Small intestine (tissue), 7 donors: Measurements from ENCODE around the gene PJVK. TPM values are rescaled to one million over a fixed set of nuclear protein-coding genes. Genes with fewer than 3 reads are reported as not detected.
"Not testable (repeated sequence)": the region's sequence is repeated elsewhere in the genome, so short reads cannot be mapped to it uniquely, and the experiment has no call there.

Experiments
- DNase-seq, 2 donors: peaks; one replicate each; pipeline versions ENCODE4 v3.0.0 to v3.0.0-alpha.2; 2013
- FAIRE-seq: peaks from 2 replicates; lab custom pipeline; 2012; peaks lifted over from hg19 to GRCh38; lab: Jason Lieb, UNC
- H3K27ac ChIP-seq, 3 donors: one replicate each; pipeline ENCODE4 v1.5.1; 2013; ENCODE audit warnings: low read length in 2 of 3, mild to moderate bottlenecking in 2 of 3, control low read depth in 1 of 3, inconsistent platforms in 1 of 3, low read depth in 1 of 3, moderate library complexity in 1 of 3
- H3K27me3 ChIP-seq, 3 donors: one replicate each; pipeline ENCODE4 v1.6.1; 2013; ENCODE audit warnings: low read length in 3 of 3, inconsistent platforms in 1 of 3; ENCODE audit not compliant: control insufficient read depth in 3 of 3, insufficient read depth in 3 of 3
- H3K36me3 ChIP-seq, 3 donors: one replicate each; pipeline ENCODE4 v1.6.1; 2013; ENCODE audit warnings: low read length in 3 of 3, inconsistent platforms in 1 of 3, low read depth in 1 of 3, mild to moderate bottlenecking in 1 of 3, moderate library complexity in 1 of 3; ENCODE audit not compliant: control insufficient read depth in 3 of 3, insufficient read depth in 2 of 3
- H3K4me1 ChIP-seq, 3 donors: one replicate each; pipeline ENCODE4 v1.6.1; 2013; ENCODE audit warnings: low read length in 2 of 3, inconsistent platforms in 1 of 3, low read depth in 1 of 3, mild to moderate bottlenecking in 1 of 3, moderate library complexity in 1 of 3; ENCODE audit not compliant: control insufficient read depth in 3 of 3, insufficient read depth in 2 of 3
- H3K4me3 ChIP-seq, 3 donors: one replicate each; pipeline ENCODE4 v1.5.1; 2013; ENCODE audit warnings: low read length in 3 of 3, control low read depth in 1 of 3, inconsistent platforms in 1 of 3, low read depth in 1 of 3, mild to moderate bottlenecking in 1 of 3, moderate library complexity in 1 of 3
- H3K9me3 ChIP-seq, 2 donors: one replicate each; pipeline ENCODE4 v1.6.1; 2013; ENCODE audit warnings: low read depth in 1 of 2, low read length in 1 of 2; ENCODE audit not compliant: control insufficient read depth in 2 of 2, insufficient read depth in 1 of 2
- WGBS, 3 donors: extraction: QIAGEN DNeasy Blood & Tissue Kit; methylation state at CpG; one replicate each; pipeline ENCODE4 v1.1.7; 2013; 5-methylcytosine and 5-hydroxymethylcytosine counted together
- polyA plus RNA-seq, 4 donors: library from polyadenylated mRNA; stranded (reverse) in 3 of 4; unstranded in 1 of 4; fragments of 200-250 nt in 3 of 4; fragments of 120-200 nt in 1 of 4; gene quantifications; one replicate each; pipeline versions ENCODE4 v1.2.1 to v1.2.3, GENCODE V29; 2013
- donor health status: healthy with polysubstance abuse.
- donor health status: control.
- donor health status: control.
- donor health status: Bipolar disorder and iron deficiency.
- donor health status: healthy.

Gene PJVK
- polyA plus RNA-seq, 4 donors = 1.0 to 5.3 (median 1.1) TPM; not detected in 1

- not testable (repeated sequence) for H3K27me3 ChIP-seq, H3K9me3 ChIP-seq, FAIRE-seq, H3K4me3 ChIP-seq, H3K36me3 ChIP-seq, DNase-seq, H3K4me1 ChIP-seq, H3K27ac ChIP-seq
- WGBS, 3 donors = 91 to 95% (median 92%) methylated on average over 5 of the region's 5 CpGs
Observed at GRCh38 chr2:178471313-178471712, 20.1 kb downstream of the PJVK start.

GRCh38 chr2:178473373-178473772 lies 22.2 kb downstream of the PJVK start:
- Histone ChIP-seq H3K4me3 (no peak overlapping the region), H3K36me3 (peaks cover 0 to 3% (median 0%) of the 10 kb centered on the region in 3 donors), H3K27ac (no peak overlapping the region), H3K27me3 (no peaks in the 10 kb centered on the region), H3K9me3 (no peaks in the 10 kb centered on the region), H3K4me1 (peaks cover 0 to 5% (median 0%) of the 10 kb centered on the region in 3 donors)
- DNase-seq (no peak), FAIRE-seq (no peak)
- WGBS, 3 donors = 82 to 88% (median 86%) methylated on average over 2 of the region's 2 CpGs

DNA sequence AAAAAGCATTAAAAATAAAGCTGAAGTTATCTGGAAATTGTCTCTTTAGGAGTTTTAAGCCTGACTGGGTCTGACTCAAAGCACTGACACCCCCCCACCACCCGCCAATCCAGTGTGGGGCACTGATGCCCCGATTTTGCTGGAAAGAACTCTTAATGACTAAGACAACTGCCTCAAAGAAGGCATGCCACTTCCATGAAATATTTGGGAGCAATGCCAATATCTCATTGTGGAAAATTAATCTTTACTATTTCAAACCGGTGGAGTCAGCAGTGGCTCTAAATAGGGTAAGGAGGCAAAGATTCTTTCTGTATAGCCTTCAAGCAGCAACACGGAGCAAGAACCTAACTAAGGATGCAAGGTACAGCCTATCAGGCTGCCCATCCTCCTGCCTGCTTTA lies 22.8 kb downstream of the PJVK start:
- no peak for FAIRE-seq
- Histone ChIP-seq H3K27me3 (no peaks in the 10 kb centered on the region), H3K36me3 (peaks cover 0 to under 1% (median 0%) of the 10 kb centered on the region in 3 donors), H3K4me1 (peaks cover 0 to 5% (median 0%) of the 10 kb centered on the region in 3 donors), H3K4me3 (no peak overlapping the region), H3K9me3 (no peaks in the 10 kb centered on the region), H3K27ac (no peak overlapping the region)
- no peak for DNase-seq
- 69 to 71% (median 69%) methylated on average over 4 of the region's 4 CpGs for WGBS, 3 donors

GRCh38 chr2:178474560-178474959 lies 23.4 kb downstream of the PJVK start:
- Histone ChIP-seq H3K27ac (no peak overlapping the region), H3K27me3 (no peaks in the 10 kb centered on the region), H3K9me3 (no peaks in the 10 kb centered on the region), H3K4me1 (peaks cover 0 to 8% (median 3%) of the 10 kb centered on the region in 3 donors), H3K36me3 (no peaks in the 10 kb centered on the region), H3K4me3 (no peak overlapping the region)
- 95 to 100% (median 97%) methylated on average over 5 of the region's 5 CpGs for WGBS, 3 donors
- DNase-seq (no peak), FAIRE-seq (no peak)

GRCh38 chr2:178476477-178476876 lies 25.3 kb downstream of the PJVK start:
- FAIRE-seq (no peak), DNase-seq (no peak)
- no peak overlapping the region for H3K27ac ChIP-seq
- no peaks in the 10 kb centered on the region for H3K27me3 ChIP-seq
- no peaks in the 10 kb centered on the region for H3K36me3 ChIP-seq
- no peaks in the 10 kb centered on the region for H3K9me3 ChIP-seq
- no peak overlapping the region for H3K4me3 ChIP-seq
- peaks cover 1 to 15% (median 6%) of the 10 kb centered on the region in 3 donors for H3K4me1 ChIP-seq

DNA sequence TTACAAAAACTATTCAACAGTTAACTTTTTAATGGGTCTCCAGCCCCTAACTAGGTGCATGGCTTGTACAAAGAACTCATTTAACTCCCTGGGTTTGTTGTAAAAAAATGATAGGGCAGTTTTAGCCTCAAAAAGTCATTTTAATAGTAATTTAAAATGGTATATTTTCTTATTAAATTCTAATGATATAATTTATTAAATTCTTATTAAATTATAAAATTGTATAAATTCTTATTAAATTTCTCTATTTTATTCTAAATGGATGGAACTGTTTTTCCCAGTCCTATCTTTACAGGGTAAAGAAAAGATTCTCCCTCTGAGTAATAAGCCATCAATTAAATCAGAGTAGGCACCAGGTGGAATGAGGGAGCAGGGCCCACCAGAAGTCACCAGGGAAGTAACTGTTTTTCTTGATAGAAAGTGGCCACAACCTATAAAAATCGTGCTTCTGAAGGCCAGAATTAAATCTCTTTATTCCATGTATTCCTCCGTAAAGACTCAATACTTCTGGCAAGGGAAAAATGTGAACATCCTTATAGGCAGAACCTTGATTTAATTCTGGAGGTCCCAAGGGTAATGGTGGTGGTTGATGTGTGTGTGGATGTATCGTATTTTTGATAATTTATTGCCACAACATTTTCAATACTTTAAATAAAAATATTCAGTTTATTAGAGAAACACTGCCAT lies 26.4 kb downstream of the PJVK start:
- DNase-seq (no peak), FAIRE-seq (no peak)
- Histone ChIP-seq H3K4me3 (peak overlapping the region; percentile 53 to 72 (median 60)), H3K36me3 (no peaks in the 10 kb centered on the region), H3K4me1 (peaks cover 8 to 24% (median 12%) of the 10 kb centered on the region in 3 donors), H3K27me3 (no peaks in the 10 kb centered on the region), H3K27ac (peak overlapping the region in 1 of 3 donors; percentile 93), H3K9me3 (no peaks in the 10 kb centered on the region)
- WGBS, 3 donors = 5 to 16% (median 15%) methylated on average over 3 of the region's 3 CpGs

DNA sequence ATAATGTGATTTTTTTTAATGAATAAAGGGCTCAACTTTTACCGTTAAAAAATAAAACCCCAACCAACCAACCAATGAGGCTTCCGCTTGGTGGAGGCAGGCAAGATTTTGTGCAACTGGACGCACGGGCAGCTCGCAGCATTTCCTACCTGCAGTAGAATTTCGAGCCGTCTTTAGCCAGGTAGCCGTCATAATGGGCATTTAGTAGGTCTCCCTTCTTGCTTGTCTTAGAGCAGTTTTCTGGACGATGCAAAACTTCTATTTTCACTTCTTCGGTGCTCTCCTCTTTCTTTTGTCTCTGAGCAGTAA lies 26.9 kb downstream of the PJVK start:
- no peaks in the 10 kb centered on the region for H3K27me3 ChIP-seq
- WGBS, 3 donors = 0 to 1% (median 1%) methylated on average over 10 of the region's 10 CpGs
- no peaks in the 10 kb centered on the region for H3K36me3 ChIP-seq
- peak overlapping the region; percentile 53 to 72 (median 60) for H3K4me3 ChIP-seq
- H3K9me3 ChIP-seq = no peaks in the 10 kb centered on the region
- no peak for FAIRE-seq
- H3K27ac ChIP-seq = peak overlapping the region; percentile 56 to 100 (median 93)
- no peak for DNase-seq
- peaks cover 12 to 24% (median 15%) of the 10 kb centered on the region in 3 donors for H3K4me1 ChIP-seq

DNA sequence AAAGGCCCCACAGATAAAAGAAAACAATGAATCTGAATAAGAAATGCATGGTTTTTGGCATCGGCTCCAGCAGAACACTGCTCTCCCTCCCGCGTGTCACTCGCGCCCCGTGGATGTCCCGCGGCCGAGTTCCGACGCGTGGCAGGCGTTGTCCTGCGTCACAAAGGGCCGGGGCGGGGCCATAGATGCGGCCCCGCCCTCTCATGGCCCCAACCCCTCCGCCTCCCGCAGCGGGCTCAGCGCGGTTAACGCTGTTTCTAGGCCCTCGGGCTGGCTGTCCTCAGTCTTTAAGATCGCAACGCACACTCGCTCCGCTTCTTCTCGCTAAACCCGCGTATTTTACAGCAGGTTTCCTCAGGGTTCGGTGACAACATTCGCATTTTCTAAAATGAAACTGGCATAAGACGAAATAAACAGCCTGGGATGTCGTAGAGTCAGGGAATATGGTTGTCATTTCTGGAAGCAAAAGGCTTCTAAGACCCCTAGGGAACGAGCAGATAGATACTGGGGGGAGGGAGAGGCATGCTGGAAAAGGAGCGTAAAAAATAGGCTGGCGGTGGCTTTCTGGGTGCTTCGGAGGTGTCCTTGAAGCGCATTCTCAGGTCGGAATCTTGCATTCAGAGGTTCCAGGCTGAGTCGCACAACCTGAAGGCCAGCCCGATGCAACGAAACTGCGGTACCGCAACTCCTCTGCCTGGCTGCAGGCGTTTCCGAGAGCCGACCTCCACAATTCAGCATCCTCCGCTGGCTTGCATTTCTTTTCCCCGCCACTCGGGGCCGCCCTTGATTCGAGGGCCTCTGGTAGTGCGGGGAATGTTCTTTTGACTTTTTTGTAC lies 27.5 kb downstream of the PJVK start, which contains the start of gene FKBP7:
Gene FKBP7 (minus strand): TSS at position 162 of the 836 bp plus-strand sequence. CDS start 101 bp downstream, at position 61.
- Histone ChIP-seq H3K4me3 (peak within 1 kb of the TSS; percentile 53 to 72 (median 60)), H3K4me1 (peaks cover 12 to 24% (median 18%) of the 10 kb centered on the region in 3 donors), H3K9me3 (no peaks in the 10 kb centered on the region), H3K27ac (peak within 1 kb of the TSS; percentile 56 to 100 (median 93)), H3K27me3 (no peaks in the 10 kb centered on the region), H3K36me3 (no peaks in the 10 kb centered on the region)
- no peak for FAIRE-seq
- 1 to 2% (median 2%) methylated on average over 56 of the region's 56 CpGs for WGBS, 3 donors
- DNase-seq = peak; percentile 82 to 92
